ENCODE data around the gene NCF2.
"Not testable (repeated sequence)": the region's sequence is repeated elsewhere in the genome, so short reads cannot be mapped to it uniquely, and the experiment has no call there.

NCF2 gene, protein sequence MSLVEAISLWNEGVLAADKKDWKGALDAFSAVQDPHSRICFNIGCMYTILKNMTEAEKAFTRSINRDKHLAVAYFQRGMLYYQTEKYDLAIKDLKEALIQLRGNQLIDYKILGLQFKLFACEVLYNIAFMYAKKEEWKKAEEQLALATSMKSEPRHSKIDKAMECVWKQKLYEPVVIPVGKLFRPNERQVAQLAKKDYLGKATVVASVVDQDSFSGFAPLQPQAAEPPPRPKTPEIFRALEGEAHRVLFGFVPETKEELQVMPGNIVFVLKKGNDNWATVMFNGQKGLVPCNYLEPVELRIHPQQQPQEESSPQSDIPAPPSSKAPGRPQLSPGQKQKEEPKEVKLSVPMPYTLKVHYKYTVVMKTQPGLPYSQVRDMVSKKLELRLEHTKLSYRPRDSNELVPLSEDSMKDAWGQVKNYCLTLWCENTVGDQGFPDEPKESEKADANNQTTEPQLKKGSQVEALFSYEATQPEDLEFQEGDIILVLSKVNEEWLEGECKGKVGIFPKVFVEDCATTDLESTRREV

DNA sequence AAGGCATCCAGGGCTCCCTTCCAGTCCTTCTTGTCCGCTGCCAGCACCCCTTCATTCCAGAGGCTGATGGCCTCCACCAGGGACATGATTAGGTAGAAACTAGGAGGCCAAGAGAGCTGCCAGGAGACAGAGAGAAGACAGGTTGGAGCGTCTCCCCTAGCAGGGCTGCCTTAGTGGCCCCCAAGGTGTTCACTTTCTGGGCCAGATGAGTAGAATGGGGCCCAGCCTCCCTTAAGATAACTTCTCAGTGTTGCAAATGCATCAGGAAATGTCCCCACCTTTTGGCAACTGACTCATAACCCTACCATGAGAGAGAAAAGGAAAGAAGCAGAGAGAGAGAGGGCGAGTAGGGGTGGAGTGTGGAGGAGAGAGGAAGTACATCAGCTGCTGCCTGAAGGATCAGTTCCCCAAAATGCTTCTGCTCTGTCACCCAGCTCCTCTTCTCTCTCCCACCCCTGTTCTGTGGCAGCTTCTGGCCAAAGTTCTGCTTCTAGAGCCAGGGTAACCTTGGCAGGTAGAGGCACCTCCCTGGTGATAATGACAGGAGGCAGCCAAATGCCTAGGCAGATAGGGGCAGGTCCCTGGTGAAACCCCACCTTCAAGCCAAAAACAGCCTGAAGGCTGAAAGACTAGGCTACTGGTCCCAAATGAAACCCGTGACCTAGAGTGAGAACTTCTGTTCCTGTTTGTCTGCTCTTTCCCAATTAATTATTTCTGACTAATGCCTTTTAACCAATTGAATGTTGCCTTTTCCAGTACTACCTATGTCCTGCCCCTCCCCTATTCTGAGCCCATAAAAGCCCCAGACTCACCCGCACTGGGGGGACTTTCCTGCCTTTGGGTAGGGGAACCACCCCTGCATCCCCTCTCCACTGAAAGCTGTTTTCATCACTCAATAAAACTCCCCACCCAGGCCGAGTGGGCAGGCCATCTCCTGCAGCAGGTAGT is at the start of gene NCF2:
NCF2 (minus strand) TSS at position 216 of the 948 bp plus-strand sequence; CDS start at position 86, 130 bp downstream.
- DNase-seq, result no peak

DNA sequence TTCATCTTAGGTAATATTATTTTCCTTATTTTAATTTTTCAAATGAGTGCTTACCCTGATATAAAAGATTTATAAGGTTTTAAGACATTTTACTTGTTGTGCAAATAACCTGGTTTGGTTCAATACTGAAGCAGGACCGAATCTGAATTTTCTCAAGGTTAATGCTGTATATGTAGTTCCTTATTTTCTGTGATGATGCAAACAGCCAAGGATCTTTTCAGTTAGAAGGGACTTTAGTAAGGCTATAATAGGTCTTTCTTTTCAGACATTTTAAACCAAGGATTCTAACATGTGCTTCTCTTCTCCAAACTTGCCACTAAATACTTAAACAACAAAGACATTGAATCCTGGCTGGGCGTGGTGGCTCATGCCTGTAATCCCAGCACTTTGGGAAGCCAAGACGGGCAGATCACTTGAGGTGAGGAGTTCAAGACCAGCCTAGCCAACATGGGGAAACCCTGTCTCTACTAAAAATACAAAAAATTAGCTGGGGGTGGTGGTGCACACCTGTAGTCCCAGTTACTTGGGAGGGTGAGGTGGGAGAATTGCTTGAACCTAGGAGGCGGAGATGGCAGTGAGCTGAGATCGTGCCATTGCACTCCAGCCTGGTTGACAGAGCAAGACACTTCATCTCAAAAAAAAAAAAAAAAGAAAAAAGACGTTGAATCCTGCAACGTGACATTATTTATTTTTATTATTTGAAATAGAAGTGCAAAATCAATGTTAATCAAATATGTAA is 48.6 kb upstream of the NCF2 start:
- no peak for DNase-seq

DNA sequence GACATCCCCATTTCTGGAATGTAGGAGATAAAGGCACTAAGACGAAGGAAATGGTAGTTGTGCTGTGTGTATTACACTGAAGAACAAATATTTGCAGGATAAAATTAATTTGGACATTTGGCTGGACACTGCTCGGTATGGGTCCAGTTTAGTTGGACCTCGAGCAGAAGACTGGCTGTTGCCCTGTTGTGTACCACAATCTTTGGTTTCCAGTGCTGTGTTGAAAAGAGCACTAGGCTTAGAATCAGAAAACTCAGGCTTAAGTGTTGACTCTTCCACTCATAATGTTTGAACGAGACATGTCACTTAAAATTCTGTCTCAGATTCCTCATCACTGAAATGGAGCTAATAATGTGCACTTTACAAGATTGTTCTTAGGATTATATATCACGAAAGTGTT is 46.5 kb upstream of the NCF2 start:
- no peak for DNase-seq

- no peak for DNase-seq
Measured at GRCh38 chr1:183636334-183636682, 46.0 kb upstream of the NCF2 start.

GRCh38 chr1:183635606-183636333 is 45.5 kb upstream of the NCF2 start, which contains the start of gene ARPC5:
Gene ARPC5 (minus strand): TSS chr1:183635783. CDS start chr1:183635659, 124 bp downstream.
- DNase-seq, result peak; percentile 97

DNA sequence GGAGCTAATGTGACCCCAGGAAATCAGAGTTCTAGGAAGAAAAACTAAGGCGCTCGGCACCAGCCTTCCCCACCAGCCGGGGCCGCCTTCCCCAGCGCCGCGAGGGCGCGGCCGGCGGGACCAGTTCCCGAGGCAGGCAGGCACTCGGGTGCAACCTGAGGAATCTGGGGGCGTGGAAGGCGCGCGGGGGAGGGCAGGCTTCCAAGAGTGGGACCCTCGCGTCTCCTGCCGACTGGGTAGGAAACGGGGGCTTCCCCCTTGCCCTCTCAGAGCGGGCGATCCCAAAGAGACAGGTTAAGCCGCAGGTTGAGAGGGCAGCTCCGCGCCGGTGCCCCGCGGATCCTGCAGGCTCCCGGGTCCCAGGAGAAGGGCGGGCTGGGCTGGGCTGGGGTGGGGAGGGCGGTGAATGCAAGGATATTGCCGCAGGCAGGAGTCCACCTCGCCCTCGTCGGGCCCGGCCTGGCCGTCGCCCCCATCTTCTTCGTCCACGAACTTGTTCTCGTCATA is 44.9 kb upstream of the NCF2 start:
- DNase-seq, result peak; percentile 31

DNA sequence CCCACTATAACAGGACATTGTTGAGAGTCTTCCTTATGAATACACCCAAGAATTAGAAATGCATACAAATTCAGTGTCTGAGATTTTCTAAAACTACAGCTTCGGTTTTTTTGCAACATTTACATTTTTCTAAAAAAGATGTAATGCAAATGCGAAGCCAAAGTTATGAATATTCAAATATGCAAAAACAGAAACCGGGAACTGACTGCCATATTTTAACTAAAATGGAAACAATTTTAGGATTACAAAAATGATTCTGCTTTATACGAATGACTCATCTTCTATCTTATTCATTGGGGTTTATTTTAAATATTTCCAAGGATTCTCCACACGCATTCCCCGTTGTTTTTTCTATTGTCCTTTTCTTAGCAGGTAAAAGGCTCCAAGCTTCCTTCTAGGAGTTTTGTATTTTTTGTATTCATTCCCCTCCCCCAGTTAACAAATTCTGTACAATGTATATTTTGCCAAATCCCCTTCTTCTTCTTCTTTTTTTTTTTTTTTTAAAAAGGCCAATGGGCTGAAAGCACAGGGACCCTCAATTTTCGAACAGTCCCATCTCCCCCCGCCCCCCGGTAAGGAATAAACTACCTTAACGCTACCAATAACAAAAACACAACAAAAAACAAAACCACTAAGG is 44.3 kb upstream of the NCF2 start:
- no peak for DNase-seq

DNA sequence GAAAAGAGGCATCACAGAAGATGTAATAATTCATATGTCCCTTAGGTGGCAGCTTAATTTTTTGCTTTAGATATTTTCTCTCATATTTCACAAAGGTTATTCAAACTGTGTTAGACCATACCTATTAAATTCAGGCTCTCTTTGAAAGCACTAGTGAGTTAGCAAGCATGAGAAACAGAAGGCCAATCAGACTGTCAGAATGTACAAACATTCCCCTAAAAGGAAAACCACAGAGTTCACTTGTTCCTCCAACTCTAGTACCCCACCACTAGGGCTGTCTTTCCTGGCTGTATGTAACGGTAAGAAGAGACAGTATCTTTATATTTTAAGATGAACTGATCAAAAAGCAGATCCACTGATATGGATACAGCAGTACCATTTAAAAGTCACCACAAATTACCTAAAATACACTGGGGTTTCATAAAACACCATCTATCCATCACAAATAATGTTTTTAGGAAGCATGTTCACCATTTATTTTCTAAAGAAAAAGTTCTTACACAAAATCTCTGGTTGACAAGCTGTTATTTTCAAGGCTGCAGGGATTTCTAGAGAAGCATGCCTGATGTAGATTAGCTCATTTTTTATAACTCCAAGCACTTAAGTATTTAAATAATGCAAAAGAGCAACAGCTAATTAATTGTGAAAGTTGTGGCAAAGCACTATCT is 43.6 kb upstream of the NCF2 start:
- DNase-seq, result peak; percentile 62

DNA sequence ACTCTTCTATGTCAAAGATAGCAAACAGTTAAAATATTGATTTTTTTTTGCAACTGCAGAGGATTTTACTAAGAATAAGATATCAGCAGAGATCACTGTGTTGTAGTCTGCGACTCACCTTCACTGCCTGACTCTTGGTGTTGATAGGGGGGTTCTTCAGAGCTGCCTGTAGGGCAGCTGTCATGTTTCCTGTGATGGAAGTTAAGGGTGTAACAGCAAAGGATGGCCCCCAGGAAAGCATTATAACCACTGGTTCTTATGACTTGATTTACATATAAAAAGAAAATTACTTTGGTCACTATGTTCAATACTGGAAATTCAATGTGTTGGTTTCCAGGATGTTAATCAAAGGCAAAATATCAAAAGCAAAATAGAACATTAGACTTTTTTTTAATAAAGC is 42.7 kb upstream of the NCF2 start:
- no peak for DNase-seq

- DNase-seq, result no peak
Measured at GRCh38 chr1:183632114-183632513, 41.9 kb upstream of the NCF2 start.

- DNase-seq, result no peak
Measured at GRCh38 chr1:183630748-183631147, 40.5 kb upstream of the NCF2 start.

DNA sequence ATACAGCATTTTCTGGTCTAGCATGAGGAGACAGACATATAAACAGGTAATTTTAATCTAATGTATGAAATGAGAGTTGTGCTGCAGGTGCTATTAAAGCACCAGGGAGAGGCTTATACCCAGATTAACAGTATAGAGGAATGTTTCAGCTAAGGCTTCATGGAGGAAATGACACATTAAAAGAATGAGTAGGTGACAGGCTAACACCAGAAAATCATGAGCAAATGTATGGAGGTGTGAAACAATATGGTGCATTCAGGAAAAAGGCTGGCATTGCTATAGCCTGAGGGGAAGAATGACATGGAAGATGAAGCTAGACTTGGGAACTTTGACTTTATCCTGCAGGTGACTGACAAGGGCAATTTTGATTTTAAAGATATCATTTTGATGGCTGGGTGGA is 38.3 kb upstream of the NCF2 start:
- no peak for DNase-seq

GRCh38 chr1:183626236-183626635 is 36.0 kb upstream of the NCF2 start:
- DNase-seq, result not testable (repeated sequence)

GRCh38 chr1:183622884-183623785 is 32.9 kb upstream of the NCF2 start:
- peak; percentile 57 for DNase-seq

GRCh38 chr1:183622013-183622412 is 31.8 kb upstream of the NCF2 start:
- no peak for DNase-seq

GRCh38 chr1:183620311-183620710 is 30.1 kb upstream of the NCF2 start:
- no peak for DNase-seq

DNA sequence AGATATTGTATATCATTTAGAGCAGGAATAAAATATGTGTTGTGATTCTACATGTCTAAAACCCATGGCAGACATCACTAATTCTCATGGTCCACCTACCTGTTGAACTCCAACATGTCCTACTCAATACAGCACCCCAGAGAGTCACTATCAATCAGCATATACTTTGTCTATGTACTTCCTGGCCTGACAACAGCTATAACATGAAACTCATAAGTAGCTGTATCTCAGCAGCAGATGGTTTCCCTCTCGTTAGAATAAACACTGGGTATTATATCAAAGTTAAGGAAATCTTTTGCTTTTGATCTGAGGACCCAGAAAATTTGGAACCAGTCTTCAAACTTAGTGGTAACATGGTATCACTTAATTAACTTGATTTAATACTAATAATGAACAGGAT is 29.5 kb upstream of the NCF2 start:
- no peak for DNase-seq

- not testable (repeated sequence) for DNase-seq
Measured at GRCh38 chr1:183618202-183618601, 27.9 kb upstream of the NCF2 start.

GRCh38 chr1:183612975-183613374 is 22.7 kb upstream of the NCF2 start:
- not testable (repeated sequence) for DNase-seq

DNA sequence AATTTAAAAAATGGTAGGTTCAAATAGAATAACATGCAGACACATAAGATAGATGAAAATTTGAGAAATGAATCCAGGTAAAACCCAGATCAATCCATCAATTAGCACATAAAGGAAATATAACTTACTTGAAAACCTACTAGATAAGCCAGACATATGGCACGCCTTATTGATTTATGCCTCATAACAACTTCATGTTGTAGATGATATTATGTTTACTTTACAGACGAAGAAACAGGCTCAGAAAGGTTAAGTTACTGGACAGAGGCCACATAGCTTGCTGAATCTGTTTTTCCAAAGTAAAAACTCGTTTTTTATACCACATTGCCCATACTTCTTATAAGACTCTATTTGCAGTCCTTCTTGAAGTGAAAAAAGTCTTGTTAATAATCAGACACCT is 22.1 kb upstream of the NCF2 start:
- DNase-seq, result no peak

All from NCI-H1105 treated with DMSO at 0.1 percent for 48 hours (cell line).